NCI-H2029 (cell line): ENCODE results near the gene RAD51B.
"Not testable (repeated sequence)": the region's sequence is repeated elsewhere in the genome, so short reads cannot be mapped to it uniquely, and the experiment has no call there.

Experiments
- DNase-seq: peaks from one replicate; lab custom pipeline; 2025; lab: John Stamatoyannopoulos, UW

The RAD51B gene

DNA sequence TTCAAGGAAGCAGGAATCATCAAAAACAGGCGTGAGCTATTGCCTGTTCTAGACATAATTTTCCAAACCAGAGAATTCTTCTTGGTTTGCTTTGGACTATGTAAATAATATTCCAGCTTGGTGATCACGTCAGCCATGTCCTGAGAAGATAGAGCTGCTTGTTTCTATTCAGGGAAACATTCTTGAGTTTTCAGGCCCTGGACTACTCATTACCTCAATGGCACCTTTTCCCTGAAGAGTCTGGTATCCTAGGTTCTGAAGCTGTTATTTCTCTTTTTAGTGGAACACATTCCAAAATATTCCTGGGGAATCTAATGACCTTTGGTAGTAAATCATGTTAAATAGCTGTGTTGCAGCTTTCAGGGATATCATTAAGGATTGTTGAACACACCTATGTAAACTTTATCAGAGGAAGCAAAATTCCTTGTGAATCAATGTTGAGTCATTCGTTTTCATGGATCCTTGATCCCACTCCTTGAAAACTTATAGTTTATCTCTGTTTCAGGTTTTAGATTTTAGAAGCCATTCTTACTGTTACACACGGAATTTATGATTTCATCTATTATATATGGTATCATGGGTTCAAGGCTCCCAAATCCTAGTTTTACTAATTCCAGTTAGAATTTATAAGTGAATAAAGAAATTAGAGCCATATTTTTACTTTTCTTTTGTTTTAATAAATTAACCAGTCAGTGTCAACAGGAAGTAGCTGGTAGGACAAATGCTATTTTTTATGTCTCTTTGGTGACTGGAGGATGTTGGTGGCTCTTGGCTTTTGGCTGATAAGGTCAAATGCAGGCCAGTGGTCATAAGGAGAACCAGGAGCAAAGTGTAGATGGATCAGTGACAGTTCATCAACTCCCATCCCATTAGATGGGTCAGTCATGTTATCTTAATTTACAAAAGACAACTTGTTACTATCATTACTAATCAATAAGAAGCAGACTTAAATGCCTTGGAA lies 593.2 kb downstream of the RAD51B start:
- no peak for DNase-seq

DNA sequence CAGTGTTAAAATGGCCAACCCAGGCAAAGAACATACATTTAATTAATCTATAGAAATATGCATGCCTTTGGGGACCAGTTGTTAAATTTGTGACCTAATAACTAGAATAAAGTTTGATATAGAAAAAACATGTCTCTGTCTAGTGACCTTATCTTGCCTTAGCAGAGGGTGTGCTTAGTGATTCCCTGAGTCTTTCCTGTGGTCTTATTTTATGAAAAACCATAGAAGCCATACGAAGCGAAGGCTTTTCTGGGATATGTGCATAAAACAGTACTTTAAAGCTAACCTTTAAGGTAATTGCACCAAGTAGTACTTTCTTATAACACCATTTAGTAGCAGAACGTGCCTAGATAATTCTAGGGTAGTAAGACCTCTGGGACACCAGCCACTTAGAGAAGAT lies 593.9 kb downstream of the RAD51B start:
- DNase-seq = no peak

DNA sequence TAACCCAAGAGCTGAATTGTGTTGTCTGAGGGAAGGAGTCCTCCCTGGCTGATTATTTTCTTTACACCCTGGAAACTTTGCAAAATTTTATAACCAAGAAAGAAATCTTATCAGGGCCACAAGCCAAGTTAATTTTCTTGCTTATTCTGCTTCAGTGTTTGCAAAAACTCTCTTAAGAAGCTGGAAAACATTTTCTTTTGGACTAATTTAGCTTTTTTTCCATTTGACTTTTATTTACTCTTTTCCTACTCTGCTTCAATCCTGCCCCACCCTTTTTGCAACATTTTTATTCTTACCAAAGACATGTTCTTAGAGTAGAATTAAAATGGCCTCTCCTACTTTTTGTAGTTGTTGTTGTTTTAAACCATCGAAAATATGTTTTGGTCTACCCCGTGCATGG lies 594.5 kb downstream of the RAD51B start:
- DNase-seq = no peak

DNA sequence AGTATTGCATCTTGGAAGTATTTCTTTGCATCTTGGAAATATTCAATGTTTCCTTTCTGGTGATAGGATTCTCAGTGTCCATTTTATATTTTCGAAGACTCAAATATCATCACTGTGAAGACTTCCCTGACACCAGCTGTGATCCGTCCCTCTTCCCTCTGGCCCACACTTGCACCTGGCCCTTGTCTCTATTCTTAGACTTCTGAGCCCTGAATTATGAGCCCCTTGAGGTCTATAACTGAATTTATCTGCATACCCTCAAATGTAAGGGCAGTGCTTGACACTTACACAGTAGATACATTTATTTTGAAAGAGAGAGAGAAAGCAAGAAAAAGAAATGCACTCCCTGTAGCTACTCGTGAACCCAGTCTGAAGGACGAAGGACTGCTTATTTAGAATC lies 596.6 kb downstream of the RAD51B start:
- no peak for DNase-seq

DNA sequence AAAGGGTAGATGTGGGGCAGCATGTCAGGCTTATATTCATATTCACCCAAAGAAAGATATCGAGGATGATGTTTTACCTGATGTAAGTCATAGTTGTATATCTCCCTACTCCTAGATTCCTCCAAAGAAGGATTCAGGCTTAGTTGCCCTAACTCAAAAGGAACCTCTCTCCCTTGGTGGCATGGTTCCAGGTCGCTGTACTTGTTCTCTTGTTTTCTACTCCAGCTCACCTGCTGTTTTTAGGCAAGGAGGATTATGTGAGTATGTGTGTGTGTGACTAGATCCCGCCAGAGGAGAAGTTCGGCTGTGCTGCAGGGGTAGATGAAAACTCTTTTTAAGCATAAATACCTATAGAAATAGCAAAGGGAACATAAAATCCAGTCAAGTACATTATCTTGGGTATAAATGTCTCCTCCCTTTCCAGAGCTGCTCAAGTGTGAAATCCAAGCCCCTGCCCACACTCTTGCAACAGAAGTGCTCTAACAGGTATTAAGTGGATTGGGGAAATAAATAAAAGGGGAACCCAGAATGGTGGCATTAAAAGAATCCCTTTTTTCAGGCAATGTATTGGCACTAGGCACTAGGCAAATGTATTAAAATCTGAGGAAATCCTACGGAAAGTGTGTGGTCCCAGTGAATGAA lies 597.6 kb downstream of the RAD51B start:
- no peak for DNase-seq

DNA sequence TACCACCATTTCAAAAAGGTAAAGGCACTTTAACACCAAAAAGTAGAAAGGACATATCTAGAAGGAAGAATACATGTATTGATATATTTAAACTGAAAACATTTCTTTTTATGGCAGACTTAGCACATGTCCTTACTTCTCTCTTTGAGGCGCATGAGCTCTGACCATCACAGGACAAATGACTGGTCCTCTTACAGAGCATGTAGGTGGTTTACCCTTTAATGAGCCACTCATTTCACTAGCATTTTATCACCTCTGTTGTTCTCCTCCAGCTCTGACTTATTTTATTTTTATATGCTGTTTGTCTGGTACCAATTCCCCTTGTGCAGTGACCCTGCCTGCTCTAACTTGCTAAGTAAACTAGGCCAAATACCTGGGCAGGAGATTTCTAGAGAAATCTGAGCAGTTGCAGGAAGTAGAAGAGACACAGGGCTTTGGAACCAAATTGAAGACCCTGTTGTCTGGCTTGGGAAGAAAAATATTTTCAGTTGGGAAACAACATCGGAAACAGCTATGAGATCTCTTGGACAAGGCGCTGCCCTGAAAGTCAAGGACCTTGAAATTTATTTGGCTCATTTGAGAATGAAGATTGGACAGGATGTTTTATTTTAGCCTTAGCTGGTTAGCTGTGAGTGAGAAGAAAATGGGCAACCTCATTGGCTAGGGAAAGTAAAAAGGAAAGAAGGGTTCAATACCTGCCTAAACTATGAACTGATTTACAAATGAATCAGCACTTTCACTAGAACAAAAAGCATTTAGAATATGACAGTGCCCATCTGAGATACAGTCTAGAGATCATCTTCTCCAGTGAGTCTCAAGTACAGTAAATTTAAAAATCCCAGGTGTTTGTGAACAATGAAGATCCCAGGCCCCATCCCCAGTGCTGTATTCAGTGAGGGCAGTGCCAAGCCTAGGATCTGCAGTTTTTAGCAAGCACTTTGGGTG lies 598.9 kb downstream of the RAD51B start:
- DNase-seq = no peak

DNA sequence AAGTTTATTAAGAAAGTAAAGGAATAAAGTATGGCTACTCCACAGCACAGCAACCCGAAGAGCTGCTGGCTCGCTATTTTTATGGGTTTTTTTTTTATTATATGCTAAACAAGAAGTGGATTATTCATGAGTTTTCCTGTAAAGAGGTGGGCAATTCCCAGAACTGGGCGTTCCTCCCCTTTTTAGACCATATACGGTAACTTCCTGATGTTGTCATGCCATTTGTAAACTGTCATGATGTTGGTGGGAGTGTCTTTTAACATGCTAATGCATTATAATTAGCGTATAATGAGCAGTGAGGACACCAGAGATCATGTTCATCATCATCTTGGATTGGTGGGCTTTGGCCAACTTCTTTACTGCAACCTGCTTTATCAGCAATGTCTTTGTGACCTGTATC lies 600.8 kb downstream of the RAD51B start:
- DNase-seq = no peak

DNA sequence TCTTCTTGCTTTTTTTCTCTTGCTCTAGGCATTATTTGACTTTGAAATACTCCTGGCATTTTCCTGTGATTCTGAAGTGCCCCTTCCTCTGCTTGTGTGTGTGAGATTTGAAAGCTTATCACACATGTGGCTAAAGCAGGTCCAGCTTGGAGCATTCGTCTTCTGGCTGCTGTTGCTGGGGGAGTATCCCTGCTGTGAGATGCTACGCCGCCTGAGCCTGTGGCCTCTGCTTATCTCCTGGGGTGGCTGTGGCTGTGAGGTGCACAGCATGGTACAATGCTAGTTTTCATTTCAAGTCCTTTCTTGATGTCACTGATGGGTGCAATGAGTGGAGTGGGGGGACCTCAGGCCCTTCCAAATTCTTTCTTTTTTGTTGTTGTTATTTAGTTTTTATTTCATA lies 601.5 kb downstream of the RAD51B start:
- no peak for DNase-seq

DNA sequence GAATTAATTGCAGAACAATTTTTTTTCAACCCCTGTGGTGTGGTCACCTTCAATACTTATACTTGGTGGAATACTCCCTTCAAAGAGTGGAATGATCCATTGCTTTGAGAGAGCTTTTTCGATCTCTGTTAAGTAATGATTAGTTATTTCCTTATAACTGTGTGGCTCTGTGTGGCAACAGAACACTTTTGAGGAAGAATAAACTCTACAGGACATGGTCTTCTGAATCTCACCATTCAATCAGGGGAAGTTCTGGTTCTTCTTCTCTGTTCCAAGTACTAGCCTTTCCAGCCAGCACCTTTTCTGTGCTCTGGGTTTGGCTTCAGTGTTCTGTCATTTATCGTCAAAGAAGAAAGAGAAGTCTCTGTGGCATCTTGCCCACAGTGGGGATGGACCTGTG lies 604.1 kb downstream of the RAD51B start:
- no peak for DNase-seq

DNA sequence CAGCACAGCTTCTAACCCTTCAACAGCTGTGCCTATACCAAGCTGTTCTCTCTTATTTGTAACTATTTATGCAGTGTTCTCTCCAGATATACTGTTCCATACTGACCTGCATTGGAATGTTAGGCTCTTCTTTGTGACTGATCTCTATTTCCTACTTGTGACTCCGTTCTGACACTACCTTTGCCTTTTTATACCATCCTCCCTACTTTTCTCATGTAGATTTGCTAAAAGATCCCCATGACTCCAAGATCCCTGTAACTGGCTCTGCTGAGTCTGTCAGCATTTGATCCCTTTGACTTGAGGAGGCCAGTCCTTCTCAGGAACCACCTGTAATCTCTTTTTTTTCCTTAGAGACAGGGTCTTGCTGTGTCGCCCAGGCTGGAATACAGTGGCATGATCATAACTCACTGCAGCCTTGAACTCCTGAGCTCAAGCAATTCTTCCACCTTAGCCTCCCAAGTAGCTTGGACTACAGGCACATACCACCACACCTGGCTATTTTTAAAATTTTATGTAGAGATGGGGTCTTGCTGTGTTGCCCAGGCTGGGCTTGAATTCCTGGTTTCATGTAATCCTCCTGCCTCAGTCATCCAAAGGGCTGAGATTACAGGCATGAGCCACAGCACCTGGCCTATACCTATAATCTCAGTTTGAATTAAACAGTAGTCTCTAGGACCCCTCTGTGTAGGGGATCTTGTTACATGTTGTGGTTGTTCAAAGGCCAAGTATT lies 605.0 kb downstream of the RAD51B start:
- DNase-seq = no peak

DNA sequence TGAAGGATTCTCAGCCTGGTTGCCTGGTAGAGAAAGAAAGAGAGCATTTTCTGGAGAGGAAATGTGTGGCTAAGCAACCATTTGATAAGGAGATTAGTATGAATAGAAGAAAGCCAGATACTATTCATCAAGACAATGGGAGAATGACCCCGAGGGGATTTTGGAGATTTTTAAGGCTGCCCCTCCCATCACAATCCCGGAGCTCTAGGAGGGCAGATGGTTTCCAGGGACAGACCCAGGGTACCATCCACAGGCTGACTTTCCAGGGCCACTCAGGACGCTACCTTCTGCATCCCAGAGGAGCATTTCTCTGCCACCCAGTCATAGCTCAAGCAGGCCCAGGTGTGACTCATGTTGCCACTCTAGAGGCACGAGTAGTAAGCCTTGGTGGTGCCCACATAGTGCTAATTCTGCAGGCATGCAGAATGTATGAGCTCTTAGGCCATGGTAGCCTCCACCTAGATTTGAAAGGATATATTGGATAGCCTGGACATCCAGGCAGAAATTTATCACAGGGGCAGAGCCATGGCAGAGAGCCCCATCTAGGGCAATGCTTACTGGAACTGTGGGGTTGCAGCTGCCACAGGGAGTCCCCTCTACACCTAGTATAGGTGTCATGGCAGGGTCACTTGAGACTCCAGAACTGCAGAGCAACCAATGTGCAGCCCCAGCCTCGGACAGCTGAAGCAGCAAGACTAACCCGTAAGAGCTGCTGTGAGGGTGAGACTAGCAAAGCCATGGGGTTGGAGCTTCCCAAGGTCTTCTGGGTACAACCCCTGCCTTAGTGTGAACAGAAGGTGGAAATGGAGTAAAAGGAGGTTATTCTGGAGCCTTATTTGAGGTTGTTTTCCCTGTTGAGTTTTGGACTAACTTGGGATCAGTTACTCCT lies 607.3 kb downstream of the RAD51B start:
- no peak for DNase-seq

DNA sequence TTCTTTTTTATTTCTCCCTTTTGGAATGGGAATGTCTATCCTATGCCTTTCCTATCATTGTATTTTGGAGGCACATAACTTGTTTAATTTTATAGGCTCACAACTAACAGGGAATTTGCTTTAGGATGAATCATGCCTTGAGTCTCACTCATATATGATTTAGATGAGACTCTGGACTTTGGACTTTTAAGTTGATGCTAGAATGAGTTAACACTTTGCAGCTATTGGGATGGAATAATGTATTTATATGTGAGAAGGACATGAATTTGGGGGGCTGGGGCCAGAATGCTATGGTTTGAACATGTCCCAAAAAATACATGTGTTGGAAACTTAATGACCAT lies 607.9 kb downstream of the RAD51B start:
- DNase-seq = no peak

DNA sequence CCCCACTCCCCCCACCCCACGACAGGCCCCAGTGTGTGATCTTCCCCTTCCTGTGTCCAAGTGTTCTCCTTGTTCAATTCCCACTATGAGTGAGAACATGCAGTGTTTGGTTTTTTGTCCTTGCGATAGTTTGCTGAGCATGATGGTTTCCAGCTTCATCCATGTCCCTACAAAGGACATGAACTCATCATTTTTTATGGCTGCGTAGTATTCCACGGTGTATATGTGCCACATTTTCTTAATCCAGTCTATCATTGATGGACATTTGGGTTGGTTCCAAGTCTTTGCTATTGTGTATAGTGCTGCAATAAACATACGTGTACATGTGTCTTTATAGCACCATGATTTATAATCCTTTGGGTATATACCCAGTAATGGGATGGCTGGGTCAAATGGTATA lies 609.3 kb downstream of the RAD51B start:
- DNase-seq = not testable (repeated sequence)

DNA sequence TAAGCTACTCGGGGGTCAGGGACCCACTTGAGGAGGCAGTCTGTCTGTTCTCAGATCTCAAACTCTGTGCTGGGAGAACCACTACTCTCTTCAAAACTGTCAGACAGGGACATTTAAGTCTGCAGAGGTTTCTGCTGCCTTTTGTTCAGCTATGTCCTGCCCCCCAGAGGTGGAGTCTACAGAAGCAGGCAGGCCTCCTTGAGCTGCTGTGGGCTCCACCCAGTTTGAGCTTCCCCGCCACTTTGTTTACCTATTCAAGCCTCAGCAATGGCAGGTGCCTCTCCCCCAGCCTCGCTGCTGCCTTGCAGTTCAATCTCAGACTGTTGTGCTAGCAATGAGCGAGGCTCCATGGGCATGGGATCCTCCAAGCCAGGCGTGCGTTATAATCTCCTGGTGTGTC lies 614.6 kb downstream of the RAD51B start:
- DNase-seq = not testable (repeated sequence)

DNA sequence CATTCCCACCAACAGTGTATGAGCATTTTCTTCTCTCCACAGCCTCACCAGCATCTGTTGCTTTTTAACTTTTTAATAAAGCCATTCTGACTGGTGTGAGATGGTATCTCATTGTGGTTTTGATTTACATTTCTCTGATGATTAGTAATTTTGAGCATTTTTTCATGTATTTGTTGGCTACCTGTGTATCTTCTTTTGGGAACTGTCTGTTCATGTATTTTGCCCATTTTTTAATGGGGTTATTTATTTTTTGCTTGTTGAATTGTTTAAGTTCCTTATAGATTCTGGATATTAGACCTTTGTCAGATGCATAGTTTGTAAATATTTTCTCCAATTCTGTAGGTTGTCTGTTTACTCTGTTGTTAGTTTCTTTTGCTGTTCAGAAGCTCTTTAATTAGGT lies 616.1 kb downstream of the RAD51B start:
- not testable (repeated sequence) for DNase-seq

DNA sequence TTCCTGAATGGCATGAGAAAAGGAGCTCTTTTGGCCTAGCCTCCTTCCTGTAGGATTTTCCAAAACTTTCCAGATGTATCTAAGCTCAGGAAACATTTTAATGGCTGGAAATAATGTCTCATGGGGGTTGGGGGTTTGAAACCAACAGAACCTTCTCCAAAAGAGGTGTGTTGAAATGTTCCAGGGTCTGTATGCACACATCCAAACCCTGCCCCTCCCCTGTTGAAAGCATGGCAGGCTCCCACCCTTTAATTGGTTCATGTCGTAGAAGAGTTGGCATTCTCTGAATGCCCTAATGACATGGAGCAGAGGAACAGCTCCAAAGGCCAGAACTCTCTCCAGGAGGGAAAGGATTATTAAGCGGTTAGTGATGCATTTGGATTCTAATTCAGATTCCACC lies 620.1 kb downstream of the RAD51B start:
- no peak for DNase-seq

DNA sequence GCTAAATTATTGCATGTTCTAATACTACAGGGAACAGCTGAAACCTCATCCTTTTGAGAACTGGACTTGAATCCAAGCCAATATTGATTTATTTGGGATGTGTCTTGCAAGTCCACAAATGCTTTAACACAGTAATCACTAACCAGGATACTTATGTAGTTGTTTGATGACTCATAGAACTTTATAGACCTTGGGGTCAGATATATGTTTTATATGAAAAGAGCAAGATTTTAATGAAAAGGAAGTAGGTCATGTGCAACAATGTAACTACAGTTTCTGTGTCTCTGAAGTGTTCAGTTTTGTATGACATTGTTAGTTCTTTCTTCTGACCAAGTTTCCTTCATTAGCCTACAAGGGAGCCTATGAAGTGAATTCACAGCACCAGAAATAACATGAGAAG lies 621.2 kb downstream of the RAD51B start:
- DNase-seq = no peak

DNA sequence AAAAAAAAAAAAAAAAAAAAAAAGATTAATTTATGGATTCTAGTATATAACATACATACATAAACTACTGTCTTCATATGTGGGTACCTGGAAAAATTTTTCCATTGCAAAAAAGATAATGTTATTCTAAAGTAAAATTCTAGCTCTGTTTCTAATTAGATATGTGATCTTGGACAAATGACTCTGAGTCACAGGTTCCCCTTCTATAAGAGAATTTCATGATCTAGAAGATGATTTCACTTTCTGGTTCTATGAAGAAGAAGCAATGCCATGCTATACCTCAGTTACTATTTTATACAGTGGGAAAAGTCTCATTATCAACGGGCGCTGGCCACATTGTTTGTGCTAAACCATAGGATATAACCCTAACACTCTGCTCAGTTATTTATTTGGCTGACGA lies 622.0 kb downstream of the RAD51B start:
- no peak for DNase-seq

DNA sequence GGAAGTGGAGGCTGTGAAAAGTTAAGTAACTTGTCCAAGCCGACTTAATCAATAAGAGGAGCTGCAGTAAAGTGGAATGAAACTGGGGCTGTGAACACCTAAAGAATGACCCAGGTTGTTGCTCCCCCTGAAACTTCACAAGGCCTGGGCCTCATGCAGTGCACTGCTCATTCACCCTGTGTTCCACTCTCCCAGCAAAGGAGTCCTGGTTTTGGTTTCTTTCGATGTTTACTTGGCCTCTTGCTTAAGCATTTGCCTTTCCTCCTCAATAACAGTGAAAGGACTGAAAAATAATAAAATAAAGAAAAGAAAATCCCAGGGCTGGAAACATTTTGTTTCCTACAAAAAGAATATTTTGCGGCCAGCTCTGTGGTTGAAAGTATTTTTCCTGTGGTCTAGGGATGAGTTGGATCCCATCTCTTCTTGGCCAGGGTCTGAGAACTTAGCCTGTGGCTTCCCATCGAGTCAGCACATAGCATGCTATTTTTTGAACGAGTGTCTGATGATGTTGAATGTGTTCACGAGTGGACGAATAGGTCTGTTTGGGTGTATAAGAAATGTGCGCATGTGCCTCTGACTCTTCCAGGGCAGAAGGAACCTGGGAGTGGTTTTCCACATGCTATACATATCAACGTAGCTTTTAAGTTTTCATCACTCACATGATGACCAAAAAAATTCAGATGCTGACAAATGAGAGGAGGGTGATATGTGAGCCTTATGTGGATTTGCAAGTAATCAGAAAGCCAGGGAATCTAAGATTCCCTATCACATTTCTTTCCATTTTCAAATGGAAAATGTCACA lies 623.5 kb downstream of the RAD51B start:
- no peak for DNase-seq
